ENCODE results near the gene ZNF814.

GRCh38 chr19:57812226-57812625 is 76.6 kb downstream of the ZNF814 start:
- TF ChIP-seq CTCF (conservative IDR thresholded peaks at IDR 0.05 in 1 of 2, IDR thresholded peaks at IDR 0.05 in 1 of 2; ENCODE audit: low read depth in 1 of 2, low read length in 2 of 2) = no peak
- TF ChIP-seq EZH2 (IDR thresholded peaks at IDR 0.05; ENCODE audit: low read length, missing control alignments) = no peak

All from fibroblast of lung (primary cell).